AG04450 (cell line): ENCODE measurements around the gene PDXP. TPM values are rescaled to one million over a fixed set of nuclear protein-coding genes. Genes with fewer than 3 reads are reported as not detected.
A peak's percentile ranks its signal among the peaks of the same experiment; 100 is the strongest.

Experiments used
- CTCF ChIA-PET: fragments of 300-600, 350-600 bp; formaldehyde crosslinking; extraction: SDS; loops from one replicate; lab custom pipeline; 2022; ENCODE audit warnings: antibody characterized with exemption, inconsistent platforms; lab: Charles Lee
- POLR2A ChIA-PET: fragments of 350-600 bp; formaldehyde crosslinking; extraction: SDS; loops from one replicate; lab custom pipeline; 2021; ENCODE audit warnings: antibody characterized with exemption, inconsistent platforms; lab: Yijun Ruan, JAX
- DNase-seq: peaks from one replicate; pipeline ENCODE4 v3.0.0-alpha.2; 2011; ENCODE audit warnings: low read depth, low spot score
- H3K27ac ChIP-seq: one replicate; pipeline ENCODE4 v1.5.1; 2012; ENCODE audit warnings: low read depth, low read length, control low read depth
- H3K27me3 ChIP-seq: one replicate; pipeline ENCODE4 v1.6.0; 2012; ENCODE audit warnings: low read length; ENCODE audit not compliant: control insufficient read depth, insufficient read depth
- H3K4me3 ChIP-seq: 2 replicates; pipeline ENCODE4 v1.5.1; 2011; ENCODE audit warnings: mild to moderate bottlenecking, low read depth, low read length, control low read depth
- H3K9me3 ChIP-seq: 2 replicates; pipeline ENCODE4 v1.5.1; 2012; ENCODE audit warnings: low read length; ENCODE audit not compliant: control insufficient read depth, insufficient read depth
- CTCF ChIP-seq: IDR thresholded peaks from 2 replicates; pipeline ENCODE4 v1.5.1; 2011; ENCODE audit warnings: low read depth, low read length, control low read depth, inconsistent platforms
- polyA plus RNA-seq: library from polyadenylated mRNA; depleted of rRNA; stranded (reverse); fragments of >200 nt; gene quantifications from 2 replicates; pipeline ENCODE4 v1.2.3, GENCODE V29; 2011

The PDXP gene
- polyA plus RNA-seq, 1 experiment: 11.7 TPM

- Histone ChIP-seq H3K9me3 (no peaks in the 10 kb centered on the region; the same call in 1 of the 2 replicates), H3K27ac (peak overlapping the region; percentile 72), H3K27me3 (no peaks in the 10 kb centered on the region), H3K4me3 (peak overlapping the region; percentile 97)
- DNase-seq: no peak
- ChIA-PET POLR2A (interaction anchor here (0.6 to 4.1 kb wide), 14 partner anchors 10 to 129 kb away, joined by 3 to 52 read pairs (median 13); partner anchors contain the start of genes GGA1, NOL12 and PDXP), CTCF (interaction anchor here (0.5 to 1.6 kb wide), 2 partner anchors 12 to 33 kb away, joined by 6 to 16 read pairs; no protein-coding TSS in a partner anchor)
- no peak for TF ChIP-seq CTCF
Measured at GRCh38 chr22:37675930-37676735, 17.6 kb downstream of the PDXP start.

GRCh38 chr22:37676736-37677492 lies 18.4 kb downstream of the PDXP start:
- H3K27me3 ChIP-seq: no peaks in the 10 kb centered on the region
- peak; percentile 96 for DNase-seq
- peak overlapping the region; percentile 72 for H3K27ac ChIP-seq
- POLR2A ChIA-PET: interaction anchor here (0.6 to 4.1 kb wide), 9 partner anchors 13 to 124 kb away, joined by 3 to 52 read pairs (median 7); no protein-coding TSS in a partner anchor
- no peaks in the 10 kb centered on the region; the same call in 1 of the 2 replicates for H3K9me3 ChIP-seq
- CTCF ChIA-PET: interaction anchor here (0.5 kb wide), 1 partner anchor 13 kb away, joined by 6 read pairs; no protein-coding TSS in a partner anchor
- H3K4me3 ChIP-seq: peak overlapping the region; percentile 97
- TF ChIP-seq CTCF: no peak

- no peak for TF ChIP-seq CTCF
- no peaks in the 10 kb centered on the region for H3K27me3 ChIP-seq
Measured at GRCh38 chr22:37677493-37677974, 19.0 kb downstream of the PDXP start.

GRCh38 chr22:37678372-37678771 lies 19.8 kb downstream of the PDXP start:
- no peaks in the 10 kb centered on the region; the same call in 1 of the 2 replicates for H3K9me3 ChIP-seq
- no peak for TF ChIP-seq CTCF
- peak overlapping the region; percentile 97 for H3K4me3 ChIP-seq
- no peaks in the 10 kb centered on the region for H3K27me3 ChIP-seq
- peak overlapping the region; percentile 31 for H3K27ac ChIP-seq
- DNase-seq: no peak
- POLR2A ChIA-PET: interaction anchor here (4.1 kb wide), 1 partner anchor 17 kb away, joined by 52 read pairs; no protein-coding TSS in a partner anchor
- CTCF ChIA-PET: interaction anchor here (10.2 kb wide), 1 partner anchor 35 kb away, joined by 101 read pairs; no protein-coding TSS in a partner anchor

More at GRCh38 chr22:37677493-37677974, 19.0 kb downstream of the PDXP start:
- Histone ChIP-seq H3K9me3 (no peaks in the 10 kb centered on the region; the same call in 1 of the 2 replicates), H3K4me3 (peak overlapping the region; percentile 97), H3K27ac (peak overlapping the region; percentile 72)
- POLR2A ChIA-PET: interaction anchor here (0.7 to 4.1 kb wide), 6 partner anchors 13 to 64 kb away, joined by 3 to 52 read pairs (median 6); no protein-coding TSS in a partner anchor
- CTCF ChIA-PET: interaction anchor here (10.2 kb wide), 1 partner anchor 34 kb away, joined by 101 read pairs; no protein-coding TSS in a partner anchor
- no peak for DNase-seq
